HS-5 (cell line): ENCODE data around the gene UQCRH.
"Not testable (repeated sequence)": the region's sequence is repeated elsewhere in the genome, so short reads cannot be mapped to it uniquely, and the experiment has no call there.

ENCODE experiments used
- DNase-seq: peaks from one replicate; pipeline ENCODE4 v3.0.0-alpha.2; 2012; ENCODE audit warnings: low read depth

The UQCRH gene

DNA sequence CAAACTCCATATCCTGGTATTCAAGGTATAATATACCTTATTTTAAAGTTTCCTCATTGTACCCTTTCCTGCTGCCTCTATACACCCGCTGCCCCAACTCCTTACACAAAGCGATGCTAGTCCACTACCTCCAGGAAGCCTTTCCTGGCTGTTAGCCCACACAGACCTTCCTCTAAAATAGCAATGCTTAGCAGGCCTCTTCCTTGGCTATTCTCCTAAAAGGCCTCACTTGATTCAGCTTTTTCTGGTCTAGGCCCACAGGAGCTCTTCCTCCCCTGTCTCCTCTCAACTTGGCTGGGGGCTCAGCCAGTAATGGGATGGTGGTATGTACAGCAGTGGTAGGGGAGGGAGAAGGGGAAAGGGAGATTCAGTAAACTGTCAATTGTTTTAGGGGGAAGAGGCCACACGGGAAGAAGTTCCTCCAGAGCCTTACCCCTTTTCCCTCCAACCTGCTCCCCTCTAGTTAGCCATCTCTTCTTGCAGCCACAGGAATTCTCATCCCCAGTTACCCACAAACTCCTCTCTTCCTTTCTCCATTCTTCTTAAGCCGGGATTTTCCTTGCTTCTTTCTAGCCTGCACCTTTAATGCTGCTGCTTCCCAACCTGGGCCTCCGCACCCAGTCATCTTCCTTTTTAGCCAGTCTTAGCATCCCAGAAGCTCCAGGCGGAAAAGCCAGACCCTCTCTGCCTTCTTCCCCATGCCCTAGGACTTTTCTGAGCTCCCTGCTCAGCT lies 2.7 kb upstream of the UQCRH start:
- no peak for DNase-seq

DNA sequence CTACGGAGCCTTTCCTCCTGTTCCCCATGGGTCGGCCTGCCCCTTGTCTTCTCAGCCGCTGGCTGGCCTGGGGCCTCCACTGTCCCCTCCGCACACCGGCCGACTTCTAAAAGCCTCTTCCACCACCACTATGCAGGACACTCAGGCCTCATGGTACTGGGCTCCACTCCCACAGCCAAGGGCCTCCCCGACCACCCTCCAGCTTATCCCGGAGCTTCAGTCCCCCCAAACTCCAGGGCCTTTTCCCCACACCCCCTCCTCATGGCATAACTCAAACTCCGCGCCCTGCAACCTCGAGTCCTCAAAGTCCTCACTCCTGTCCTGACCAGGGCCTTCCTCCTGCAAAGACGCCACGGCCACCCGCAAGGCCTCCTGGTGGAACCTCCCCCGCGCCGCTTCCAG lies 2.1 kb upstream of the UQCRH start:
- DNase-seq: no peak

DNA sequence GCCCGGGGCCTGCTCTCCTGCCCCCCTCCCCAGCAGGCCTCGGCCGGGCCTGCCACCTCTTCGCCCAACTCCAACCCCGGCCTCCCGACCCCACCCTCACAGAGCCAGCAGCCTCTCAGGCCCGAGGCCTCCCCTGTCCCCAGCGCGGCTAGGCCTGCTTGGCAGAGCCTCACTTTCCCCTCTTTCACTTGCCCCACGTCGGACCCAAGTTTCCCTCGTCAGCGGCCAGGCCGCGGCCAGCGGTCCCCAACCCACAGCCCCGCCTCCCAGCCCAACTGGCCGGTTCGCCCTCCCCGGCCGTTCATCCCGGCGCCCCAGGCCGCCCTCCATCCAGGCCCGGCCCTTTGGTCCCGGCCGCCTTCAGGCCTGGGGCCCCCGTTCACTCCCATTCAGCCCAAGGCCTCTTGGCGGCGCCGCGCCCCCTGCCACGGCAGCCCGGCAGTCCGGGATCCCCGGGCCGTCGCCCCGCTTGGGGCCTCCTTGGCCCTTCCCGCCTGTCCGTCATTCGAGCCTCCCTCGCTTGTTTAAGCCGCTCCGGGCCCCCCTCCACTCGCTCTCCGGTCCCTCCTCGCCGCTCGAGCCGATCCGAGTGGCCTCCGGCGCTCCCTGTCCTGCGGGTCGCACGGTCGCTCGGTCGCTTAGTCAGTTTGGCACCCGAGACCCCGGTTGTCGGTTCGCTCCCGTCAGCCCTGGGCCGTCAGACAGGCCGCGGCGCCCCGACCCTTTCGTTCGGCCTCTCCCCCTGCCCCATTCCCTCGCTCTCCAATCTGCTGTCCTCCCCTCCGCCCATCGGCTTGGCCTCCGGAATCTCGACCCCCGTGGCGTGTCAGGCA lies 1.5 kb upstream of the UQCRH start:
- DNase-seq: no peak

- DNase-seq: no peak
These were observed 859 bp upstream of the UQCRH start for GRCh38 chr1:46302641-46303037.

DNA sequence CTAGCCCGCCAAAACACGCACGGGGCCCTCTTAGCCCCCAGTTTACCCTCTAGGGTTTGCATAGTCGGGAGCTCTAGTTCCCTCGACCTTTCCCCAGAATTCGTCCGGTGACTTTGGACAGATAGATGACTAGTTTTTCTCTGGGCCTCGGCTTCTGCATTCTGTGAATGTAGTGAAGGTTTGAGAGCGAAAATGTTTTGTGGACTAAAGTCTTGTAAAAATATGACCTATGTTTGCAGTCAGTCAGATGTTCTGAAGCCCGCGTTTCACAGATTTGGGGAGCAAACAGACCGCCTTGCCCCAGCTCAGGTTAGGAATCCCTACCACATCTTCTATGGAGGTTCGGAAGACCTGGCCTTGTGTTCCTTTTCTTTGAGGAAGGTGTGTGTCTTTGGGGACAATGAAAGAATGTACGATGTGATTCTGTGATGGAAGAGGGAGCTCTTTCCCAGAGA lies 401 bp downstream of the UQCRH start:
- DNase-seq: no peak

- DNase-seq: no peak
These were observed 2.6 kb downstream of the UQCRH start for GRCh38 chr1:46306159-46306530.

DNA sequence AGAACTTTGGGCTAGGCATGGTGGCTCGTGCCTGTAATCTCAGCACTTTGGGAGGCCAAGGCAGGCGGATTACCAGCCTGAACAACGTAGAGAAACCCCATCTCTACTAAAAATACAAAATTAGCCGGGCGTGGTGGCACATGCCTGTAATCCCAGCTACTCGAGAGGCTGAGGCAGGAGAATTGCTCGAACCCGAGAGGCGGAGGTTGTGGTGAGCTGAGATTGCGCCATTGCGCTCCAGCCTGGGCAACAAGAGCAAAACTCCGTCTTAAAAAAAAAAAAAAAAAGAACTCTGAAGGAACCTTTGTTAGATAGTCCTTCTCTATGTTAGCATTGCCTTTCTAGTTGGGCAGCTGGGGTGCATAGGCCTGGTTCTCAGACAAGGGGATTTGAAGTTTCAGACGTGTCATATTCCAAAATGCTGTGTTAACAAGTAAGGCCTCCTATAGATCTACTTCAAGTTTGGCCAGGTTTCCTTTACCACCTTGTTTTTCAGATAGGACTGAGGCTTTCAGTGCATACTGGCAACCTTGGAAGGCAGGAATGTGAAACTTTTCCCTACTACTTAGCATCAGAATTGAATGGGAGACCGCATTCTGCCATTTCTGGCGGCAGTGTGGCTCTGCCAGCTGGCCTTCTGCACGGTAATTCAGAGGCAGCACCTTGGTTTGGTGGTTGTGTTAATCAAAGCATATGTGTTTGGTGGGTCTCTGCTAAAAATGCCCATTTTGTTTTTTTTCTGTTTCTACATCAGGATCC lies 6.1 kb downstream of the UQCRH start:
- DNase-seq: no peak

- DNase-seq: no peak
These were observed 6.8 kb downstream of the UQCRH start for GRCh38 chr1:46310321-46310720.

DNA sequence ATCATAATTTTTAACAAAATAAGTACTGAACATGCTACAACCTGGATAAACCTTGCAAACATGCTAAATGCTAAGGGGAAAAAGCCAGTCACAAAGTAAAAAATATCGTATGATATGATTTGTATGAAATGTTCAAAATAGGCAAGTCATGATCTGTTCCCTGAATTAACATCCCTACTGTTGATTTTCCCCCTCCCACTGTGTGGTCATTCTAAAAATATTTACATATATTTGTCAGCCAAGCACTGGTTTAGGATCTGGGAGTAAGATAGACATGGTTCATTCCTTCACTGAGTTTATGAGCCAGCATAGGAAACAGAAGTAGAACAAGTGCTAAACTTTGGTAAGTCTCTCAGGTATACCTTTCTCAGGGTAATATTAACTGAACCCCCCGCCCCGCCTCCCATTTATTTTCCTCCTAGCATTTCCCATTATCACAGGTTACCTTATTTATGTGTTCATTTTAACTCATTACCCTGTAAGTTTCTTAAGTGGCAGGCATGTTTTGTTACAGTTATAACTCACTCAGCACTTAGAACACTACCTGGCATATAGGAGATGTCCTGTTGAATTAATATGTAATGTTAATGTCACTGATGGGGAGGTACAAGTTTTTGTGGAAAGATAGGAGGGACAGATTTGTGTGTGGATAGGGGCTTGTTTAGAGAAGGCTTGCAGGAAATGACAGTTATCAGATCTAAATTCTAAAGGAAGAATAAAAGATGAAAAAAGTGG lies 12.3 kb downstream of the UQCRH start:
- DNase-seq: peak; percentile 34

DNA sequence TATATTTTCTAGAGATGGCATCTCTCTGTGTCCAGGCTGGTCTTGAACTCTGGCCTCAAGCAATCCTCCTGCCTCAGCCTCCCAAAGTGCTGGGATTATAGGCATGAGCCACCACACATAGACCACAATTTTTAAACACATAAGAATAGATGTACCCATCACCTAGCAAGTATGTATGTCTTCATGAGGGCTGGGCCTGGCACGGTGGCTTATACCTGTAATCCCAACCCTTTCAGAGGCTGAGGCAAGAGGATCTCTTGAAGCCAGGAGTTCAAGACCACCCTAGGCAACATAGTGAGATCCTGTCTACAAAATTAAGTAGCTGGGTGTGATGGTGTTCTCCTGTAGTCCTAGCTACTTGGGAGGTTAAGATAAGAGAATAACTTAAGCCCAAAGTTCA lies 13.8 kb downstream of the UQCRH start:
- no peak for DNase-seq

GRCh38 chr1:46319301-46319700 lies 15.8 kb downstream of the UQCRH start:
- not testable (repeated sequence) for DNase-seq

- DNase-seq: not testable (repeated sequence)
These were observed 16.7 kb downstream of the UQCRH start for GRCh38 chr1:46319960-46320914.

GRCh38 chr1:46322191-46322590 lies 18.7 kb downstream of the UQCRH start:
- not testable (repeated sequence) for DNase-seq

- not testable (repeated sequence) for DNase-seq
These were observed 22.0 kb downstream of the UQCRH start for GRCh38 chr1:46325285-46326076.

- not testable (repeated sequence) for DNase-seq
These were observed 24.7 kb downstream of the UQCRH start for GRCh38 chr1:46328182-46328581.

GRCh38 chr1:46329807-46330206 lies 26.3 kb downstream of the UQCRH start:
- DNase-seq: not testable (repeated sequence)

GRCh38 chr1:46330381-46330780 lies 26.9 kb downstream of the UQCRH start:
- DNase-seq: not testable (repeated sequence)

GRCh38 chr1:46331786-46332540 lies 28.5 kb downstream of the UQCRH start:
- not testable (repeated sequence) for DNase-seq
